HG02588 (cell line): ENCODE measurements around the gene TREX2.

ENCODE experiments used
- ATAC-seq: cut with Tn5 transposase; IDR thresholded peaks from one replicate; pipeline ENCODE4 v1.9.1; 2021; ENCODE audit warnings: mild to moderate bottlenecking, moderate library complexity; ENCODE audit not compliant: unreplicated experiment

The TREX2 gene, protein sequence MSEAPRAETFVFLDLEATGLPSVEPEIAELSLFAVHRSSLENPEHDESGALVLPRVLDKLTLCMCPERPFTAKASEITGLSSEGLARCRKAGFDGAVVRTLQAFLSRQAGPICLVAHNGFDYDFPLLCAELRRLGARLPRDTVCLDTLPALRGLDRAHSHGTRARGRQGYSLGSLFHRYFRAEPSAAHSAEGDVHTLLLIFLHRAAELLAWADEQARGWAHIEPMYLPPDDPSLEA

DNA sequence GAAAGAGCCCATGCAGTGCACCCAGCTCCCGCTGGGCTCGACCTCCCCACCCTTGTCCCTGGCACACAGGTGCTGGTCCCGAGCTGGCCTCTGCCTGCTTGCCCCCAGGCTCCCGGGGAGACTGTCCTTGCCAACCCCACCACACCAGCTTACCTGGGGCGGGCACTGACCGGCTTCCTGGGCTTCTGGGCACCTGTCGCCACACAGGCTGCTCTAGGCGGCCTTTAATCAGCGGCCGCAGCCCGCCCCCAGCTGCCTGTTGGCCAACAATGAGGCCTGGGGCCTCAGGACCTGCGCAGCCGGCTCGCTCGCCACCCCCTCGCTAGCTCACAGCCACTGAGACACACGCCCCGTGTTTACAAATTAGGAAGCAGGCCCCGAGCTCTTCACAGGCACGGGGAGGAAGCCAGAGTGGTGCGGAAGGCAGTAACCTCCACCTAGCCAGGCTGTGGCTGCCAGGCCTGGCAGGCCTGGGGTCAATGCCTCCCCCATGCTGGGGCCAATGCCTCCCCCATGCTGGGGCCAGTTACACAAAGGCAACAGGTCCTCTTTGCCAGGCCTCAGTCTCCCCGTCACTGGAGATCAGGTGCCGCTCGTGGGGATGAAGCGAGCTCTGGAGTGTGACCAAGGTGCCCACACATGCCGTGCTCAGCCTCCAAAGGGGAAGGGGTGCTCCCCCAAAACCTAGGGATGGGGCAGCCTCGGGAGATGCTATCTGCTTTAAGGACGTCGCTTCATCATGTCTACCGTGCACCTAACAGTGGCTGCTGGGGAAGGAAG is at the start of gene TREX2:
TREX2 (minus strand) TSS at position 201 of the 780 bp plus-strand sequence. CDS start 626 bp downstream, outside the sequence.
- ATAC-seq, result no peak

DNA sequence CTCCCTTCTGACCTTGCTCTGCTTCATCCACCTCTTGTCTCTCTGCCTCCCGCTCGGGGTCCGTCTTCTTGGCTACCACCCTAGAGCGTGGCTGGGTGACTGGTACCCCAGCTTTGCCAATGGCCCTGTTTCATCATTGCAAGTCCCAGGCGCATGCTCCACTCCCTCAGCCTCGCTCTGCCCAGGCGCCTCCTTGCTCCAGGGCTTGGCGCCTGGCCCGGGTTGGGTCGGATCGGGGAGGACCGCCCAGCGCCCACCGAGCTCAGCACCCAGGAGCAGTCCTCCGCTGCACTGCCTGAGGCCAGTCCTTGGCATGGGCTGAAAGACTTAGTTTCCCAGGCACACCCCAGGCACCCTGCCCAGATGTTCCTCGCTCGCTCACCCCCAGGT is 49.5 kb upstream of the TREX2 start:
- ATAC-seq, result no peak

DNA sequence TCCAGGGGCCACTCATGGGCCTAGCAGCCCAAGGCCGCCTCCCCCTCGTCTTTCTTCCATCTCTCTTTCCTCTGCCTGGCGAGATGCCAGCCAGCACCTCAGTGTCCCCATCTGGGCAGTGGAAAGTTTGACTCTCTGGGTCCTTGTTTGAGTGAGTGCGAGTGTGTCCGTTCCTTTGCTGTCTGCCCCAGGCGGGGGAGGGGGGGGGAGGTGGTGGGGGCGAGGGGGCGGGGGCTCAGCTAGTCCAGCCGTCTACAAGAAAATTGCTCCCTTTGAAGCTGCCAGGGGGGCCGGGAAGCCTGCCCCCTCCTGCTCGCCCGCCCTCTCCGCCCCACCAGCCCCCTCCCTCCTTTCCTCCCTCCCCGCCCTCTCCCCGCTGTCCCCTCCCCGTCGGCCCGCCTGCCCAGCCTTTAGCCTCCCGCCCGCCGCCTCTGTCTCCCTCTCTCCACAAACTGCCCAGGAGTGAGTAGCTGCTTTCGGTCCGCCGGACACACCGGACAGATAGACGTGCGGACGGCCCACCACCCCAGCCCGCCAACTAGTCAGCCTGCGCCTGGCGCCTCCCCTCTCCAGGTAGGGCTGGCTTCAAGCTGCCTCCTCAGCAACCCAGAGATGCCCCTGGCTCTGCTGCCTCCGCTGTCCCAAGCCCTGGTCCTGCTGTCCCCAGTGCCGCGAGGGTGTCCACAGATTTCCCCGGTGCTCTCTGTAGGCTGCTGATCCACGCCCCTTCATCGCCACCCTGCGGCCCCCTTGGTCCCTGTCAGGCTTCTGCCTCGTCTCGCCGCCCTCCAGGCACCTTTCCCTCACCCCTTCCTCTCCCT is 48.9 kb upstream of the TREX2 start, which contains the start of gene BGN:
BGN (plus strand) TSS at position 440 of the 821 bp plus-strand sequence. CDS start 9,652 bp downstream, outside the sequence.
- ATAC-seq, result no peak

DNA sequence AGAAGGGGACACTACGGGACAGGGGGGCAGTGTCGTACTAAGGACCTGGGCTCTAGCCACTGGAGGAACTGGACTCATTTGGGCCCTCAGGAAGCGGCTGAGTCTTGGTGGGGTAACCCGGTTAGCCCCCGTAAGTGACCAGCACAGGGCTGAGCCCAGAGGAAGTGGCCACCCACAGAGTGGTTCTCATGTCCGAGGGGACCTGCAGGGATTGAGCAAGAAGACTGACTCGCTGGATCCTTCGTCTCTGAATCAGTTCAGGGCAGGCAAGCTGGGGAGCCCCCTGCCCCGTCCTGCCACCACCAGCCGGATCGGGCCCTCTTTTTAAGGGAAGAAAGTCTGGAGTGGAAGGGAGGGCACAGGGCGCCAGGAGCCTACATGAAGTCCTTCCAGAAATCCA is 48.2 kb upstream of the TREX2 start:
- no peak for ATAC-seq

DNA sequence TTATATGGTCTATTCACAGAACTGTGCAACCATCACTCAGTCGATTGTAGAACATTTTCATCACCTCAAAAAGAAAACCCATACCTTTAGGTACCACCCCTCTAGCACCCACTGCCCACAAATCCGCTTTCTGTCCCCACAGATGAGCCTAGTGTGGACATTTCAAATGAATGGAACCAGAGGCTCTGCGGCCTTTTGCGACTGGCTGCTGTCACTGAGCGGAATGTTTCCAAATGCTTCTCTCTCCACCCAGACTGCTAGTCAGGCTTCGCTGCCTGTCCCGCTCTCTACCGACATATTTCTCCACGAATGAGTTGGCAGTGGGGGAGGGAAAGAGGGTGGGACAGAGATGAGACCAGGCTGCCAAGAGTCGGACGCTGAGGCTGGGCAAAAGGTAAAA is 47.2 kb upstream of the TREX2 start:
- no peak for ATAC-seq

DNA sequence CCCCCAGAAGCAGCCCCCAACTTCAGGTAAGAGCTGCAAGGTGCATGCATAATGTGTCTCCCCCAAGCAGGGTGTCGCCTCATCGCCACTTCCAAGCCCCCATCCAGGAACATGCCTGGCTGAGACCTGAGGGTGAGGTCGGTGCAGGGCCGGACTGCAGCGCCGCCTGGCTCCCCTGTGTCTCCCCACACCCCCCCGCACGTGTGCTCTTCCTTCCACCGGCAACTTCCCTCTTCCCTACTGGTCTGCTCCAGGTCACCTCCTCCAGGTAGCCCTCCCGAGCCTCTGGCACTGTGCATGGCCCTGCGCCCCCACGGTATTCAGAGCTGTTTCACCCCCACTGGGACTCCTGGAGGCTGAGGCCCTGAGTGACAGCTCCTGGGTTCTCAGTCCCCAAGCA is 46.7 kb upstream of the TREX2 start:
- no peak for ATAC-seq

DNA sequence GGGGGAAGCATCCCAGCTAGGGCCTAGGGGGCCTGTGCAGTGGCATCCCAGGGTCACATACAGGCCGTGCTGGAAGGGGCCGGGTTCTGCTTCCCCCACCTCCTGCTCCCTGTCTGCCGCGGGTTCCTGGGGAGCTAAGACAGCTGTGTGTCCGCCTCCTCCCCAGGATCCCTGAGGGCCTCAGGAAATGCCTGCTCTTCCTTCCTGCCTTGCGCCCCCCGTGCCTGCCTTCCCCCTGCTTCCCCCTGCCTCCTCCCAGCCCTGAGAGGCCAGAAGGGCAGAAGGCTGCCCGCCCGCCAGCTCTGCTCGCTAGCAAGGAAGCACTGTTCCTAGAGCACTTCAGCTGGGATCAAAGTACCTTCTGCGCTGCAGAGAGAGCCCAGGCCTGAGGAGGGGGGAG is 46.1 kb upstream of the TREX2 start:
- no peak for ATAC-seq

DNA sequence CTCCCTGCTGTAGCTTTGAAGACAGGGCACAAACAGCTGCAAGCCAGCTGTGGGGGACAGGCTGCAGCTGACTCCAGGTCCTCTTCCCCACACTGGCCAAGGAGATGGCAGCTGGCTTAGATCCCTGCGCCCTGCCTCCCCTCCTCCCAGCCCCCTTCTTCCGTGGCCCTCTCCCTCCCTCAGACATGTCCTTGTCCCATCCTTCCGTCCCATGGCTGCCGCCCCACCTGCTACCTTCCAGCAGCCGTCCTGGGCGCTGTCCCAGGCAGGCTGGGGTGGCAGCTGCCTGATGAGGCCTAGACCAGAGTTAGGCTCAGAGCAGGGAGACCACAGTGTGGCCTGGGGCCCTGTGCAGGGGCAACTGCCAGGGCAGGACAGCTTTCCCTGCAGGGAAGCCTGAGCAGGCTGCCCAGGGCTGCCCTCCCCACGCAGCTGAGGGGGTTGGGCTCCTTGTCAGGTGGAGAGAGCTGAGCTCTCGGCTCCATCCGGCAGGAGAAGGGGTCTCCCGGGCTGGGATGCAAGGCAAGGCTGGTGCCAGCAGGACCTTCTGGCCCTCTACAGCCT is 45.6 kb upstream of the TREX2 start:
- ATAC-seq, result no peak

DNA sequence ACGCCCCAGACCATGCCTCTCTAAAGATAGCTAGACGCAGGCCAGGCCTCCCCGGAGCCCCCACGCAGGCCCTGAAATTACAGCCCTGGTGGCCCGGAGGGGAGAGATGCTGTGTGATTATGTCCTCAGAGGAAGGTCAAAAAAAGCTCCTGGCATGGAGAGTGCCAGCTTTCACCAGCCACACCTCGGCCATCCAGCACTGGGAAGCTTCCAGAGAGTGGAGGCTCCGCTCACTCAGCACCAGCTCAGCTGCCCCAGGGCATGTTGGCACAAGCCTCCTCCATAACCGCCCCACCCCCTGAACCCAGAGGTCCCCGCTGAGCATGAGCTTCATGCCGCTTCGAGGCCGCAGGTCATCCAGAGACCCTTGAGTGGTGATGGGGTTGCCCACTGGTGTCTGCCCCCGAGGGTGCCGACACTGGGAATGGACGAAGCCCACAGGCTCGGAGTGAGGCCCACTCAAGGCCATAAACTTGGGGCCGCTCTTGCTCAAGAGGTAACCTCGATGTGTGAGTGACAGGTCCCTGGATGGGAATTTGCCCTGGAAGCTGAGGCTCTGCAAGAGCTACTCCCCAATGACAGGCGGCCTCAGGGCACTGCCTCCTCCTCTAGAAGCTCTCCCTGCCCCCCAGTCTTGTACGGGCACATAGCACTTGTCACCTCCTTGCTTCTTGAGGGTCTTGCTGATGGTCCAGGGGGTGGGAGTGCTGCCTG is 44.5 kb upstream of the TREX2 start:
- ATAC-seq, result no peak

DNA sequence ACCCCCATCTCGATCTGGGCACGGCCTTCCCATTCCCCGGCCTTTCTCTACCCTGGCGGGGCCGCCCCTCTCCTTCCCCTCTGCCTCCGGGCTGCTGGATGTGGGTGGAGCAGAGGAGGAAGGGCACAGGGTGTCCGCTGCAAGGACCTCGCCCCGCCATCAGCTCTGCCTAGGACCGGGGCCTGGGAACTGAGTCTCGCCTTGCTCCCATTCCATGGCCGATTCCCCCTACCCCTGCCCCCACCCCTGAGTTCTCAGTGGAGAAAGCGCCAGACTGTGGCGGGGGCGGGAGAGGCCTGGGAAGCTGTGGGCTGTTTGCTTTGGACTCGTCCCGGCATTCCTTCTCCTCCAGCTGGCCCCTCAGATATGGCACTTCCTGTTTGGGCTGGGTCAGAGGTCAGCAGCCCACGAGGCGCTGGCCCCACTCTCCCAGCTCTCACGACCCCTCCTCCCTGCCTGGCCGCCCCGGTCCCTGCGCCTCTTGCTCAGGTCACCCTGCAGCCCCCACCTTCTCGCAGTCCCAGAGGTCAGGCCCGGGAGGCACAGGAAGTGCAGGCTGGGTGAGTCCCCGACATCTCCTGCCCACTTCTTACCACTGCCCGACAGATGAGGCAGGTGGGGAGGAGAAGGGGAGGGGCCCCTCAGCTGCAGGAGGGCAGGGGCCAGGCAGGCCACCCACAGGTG is 42.5 kb upstream of the TREX2 start:
- no peak for ATAC-seq

DNA sequence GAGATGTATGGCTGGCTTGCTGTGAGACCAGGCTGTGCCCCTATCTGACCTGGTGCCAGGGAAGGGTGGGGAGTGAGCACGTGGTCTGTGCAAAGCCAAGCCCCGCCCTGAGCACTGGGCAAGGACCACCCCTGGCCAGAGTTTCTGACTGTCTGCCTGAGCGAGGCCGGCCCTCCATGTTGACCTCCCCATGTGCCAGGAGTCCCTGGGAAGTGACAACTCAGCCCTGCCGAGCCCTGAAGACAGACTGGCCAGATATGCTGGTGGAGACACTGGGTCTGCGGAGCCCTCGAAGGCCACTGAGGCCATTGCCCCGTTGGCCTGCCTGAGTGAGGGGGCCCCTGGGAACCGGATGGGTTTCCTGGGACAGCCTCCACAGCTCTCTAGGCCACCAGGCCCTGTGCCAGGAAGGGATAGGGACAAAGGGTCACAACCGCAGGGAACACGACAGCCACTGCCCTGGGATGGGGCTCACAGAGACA is 41.8 kb upstream of the TREX2 start:
- ATAC-seq, result no peak

DNA sequence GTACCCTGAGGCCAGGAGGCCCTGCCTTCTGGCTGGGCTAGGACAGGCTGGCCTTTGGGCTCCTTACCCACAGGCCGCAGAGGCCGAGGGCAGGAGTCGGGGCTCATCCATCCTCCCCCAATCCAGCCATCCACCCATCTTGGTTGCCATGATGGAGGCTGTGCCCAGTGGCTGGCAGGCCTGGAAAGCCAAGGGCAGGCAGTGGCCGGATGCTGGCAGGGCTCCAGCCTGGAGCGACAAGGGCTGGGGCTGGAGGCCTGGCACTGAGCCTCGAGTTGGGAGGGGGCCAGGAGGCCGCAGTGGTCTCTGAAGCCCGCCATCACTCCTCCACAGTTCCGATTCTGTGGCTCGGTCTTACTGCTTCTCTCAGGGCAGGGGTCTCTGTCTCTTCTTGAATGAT is 40.3 kb upstream of the TREX2 start:
- ATAC-seq, result no peak

DNA sequence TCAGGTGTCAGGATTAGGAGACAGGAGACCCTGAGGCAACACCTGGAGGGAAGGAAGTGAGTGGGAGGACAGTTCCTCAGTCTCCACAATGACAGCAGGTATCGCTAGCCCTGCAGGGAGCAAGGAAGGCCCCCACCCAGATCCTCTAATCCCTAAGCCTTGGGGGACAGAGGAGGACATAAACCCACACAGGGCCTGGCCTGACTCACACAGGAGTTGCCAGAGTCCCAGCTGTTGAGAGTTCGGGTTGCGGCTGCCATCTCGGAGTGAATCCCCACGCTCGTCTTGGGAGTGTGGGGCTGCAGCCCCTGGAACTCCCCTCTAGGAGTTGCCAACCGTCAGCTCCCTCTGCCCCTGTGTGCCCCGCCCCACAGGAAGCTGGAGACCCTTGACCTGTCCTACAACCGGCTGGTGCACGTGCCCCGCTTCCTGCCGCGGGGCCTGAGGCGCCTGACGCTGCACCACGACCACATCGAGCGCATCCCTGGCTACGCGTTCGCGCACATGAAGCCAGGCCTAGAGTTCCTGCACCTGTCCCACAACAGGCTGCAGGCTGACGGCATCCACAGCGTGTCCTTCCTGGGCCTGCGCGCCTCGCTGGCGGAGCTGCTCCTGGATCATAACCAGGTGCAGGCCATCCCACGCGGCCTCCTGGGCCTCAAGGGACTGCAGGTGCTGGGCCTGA is 39.7 kb upstream of the TREX2 start:
- ATAC-seq, result no peak

DNA sequence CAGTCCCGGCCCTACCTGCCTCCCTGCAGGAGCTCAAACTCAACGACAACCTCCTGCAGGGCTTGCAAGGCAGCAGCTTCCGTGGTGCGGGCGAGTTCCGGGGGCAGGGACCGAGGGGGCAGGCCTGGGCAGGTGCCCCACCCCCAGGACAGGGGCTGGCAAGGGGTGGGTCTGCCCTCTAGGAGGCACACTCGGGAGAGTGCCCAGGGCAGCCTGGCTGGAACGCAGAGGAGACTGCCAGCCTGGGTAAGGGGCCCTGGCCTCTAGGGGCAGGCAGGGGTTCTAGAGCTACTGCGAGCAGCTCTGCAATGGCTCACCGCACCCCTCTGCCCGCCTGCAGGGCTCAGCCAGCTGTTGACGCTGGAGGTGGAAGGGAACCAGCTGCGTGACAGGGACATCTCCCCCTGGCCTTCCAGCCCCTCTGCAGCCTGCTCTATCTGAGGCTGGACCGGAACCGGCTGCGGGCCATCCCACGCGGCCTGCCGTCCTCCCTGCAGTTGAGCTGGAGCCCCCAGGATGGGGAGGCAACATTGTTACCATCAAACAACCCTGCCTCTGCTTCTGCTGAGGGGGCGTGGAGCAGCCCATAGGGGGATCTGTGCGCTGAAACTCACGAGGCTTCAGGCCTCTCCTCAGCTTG is 36.6 kb upstream of the TREX2 start:
- no peak for ATAC-seq

DNA sequence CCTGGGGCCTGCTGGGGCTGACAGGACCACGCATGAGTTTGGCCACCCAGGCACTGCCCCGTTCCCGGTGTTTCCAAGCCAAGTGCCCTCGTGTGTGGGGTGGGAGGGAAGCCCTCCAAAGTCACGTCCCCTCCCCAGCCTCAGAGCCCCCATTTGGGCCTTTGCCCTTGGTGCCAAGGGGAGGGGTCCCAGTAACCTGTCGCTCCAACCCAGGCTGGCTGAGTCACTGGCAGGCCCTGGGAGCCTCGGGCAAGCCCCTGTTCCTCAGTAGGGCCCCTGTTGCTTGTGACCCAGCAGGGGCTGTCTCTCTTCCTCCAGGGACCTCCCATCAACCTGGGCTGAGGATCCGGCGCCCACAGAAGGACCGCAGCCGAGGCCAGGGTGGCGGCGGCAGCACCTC is 35.2 kb upstream of the TREX2 start:
- ATAC-seq, result no peak

DNA sequence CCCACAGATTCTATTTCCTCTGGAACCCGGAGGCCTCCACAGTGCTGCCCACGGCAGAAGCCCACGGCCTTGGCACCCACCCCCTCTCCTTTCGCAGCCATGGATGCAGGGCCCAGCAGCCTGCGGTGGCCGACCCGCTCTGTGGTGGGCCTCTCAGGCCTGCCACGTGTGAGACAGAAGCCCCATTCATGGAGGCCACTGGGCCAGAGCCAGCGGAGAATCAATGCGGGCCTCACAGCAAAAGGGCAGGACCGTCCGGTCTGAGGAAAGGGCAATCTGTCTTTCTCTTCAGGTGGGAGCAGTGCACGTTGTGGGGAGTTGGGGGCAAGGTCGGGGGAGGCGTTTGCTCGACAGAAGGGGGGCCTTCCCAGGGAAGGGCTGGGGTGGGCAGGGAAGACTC is 32.9 kb upstream of the TREX2 start:
- no peak for ATAC-seq

DNA sequence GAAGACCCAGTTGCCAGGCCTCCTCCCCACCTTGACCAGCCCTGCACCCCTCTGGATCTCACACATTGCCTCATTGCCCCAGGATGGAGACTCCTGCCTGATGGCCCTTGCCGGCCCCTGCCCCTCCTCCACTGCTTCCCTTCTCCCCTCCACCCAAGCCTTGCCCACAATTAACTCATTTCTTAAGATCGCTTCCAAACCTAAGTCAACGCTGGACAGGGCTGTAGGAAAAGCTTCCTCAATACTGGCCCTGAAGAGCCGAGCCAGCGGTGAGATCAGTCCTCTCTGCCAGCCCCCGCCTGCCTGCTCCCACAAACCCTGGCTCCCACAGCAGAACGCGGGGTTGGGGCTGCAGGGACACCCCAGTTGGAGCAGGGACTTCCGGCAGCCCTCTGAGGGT is 32.0 kb upstream of the TREX2 start:
- ATAC-seq, result no peak

DNA sequence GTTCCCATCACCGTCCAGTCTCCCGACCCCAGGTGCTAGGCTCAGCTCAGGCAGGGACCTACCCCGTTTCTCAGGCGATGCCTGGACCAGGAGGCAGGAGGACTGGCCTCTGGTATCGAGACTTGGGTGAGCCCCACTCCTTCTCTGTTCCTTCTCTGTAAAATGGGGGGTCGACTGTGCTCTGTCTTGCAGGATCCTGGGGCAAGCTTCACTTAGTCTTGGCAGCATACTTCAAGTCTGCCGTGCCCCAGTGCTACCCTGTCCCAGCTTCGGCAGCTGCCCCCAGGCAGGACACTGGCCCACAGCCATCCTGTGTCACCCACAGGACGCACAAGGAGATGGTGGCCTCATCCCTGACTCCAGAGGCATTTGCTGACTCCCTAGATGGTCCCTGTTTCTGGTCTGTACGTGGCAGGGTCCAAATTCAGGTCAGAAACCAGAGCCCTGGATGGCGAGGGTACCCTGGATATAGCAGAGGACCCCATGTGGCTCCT is 31.6 kb upstream of the TREX2 start:
- no peak for ATAC-seq
